Measurements from ENCODE around the gene BPI. TPM values are rescaled to one million over a fixed set of nuclear protein-coding genes. Genes with fewer than 3 reads are reported as not detected.
"Not testable (repeated sequence)": the region's sequence is repeated elsewhere in the genome, so short reads cannot be mapped to it uniquely, and the experiment has no call there.

Gene BPI
- total and polyA plus RNA-seq, 4 donors = 0.31 to 5.6 (median 1.1) TPM

DNA sequence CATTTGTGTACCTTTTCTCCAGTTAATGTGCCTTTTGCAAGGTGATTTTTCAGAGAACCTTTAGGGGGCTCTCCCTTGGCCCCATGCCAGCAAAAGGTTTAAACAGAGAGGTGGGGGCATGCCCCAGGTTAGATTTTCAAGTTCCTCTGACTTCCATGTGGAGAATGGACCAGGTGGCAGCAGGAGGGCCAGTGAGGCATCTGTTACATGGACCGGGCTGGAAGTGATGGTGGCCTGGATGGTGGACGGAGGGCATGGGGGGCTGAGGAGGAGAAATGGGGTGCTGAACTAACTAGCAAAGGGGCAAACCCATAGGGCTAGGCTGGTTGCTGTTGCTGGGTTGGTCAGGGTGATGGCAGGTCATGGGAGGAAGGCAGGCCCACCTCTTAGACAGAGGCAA lies 20.7 kb upstream of the BPI start:
- ATAC-seq (ENCODE audit: insufficient read depth, low FRiP score) = no peak
- H3K9me3 ChIP-seq (ENCODE audit: control insufficient read depth in 4 of 4, insufficient read depth in 3 of 4, low read length in 3 of 4) = peaks cover 0 to 4% (median 2%) of the 10 kb centered on the region in 4 donors
- H3K27ac ChIP-seq (ENCODE audit: low read depth in 1 of 2, low read length in 1 of 2) = no peak overlapping the region
- no peaks in the 10 kb centered on the region for H3K27me3 ChIP-seq (ENCODE audit: control insufficient read depth in 3 of 3, insufficient read depth in 3 of 3, low read length in 2 of 3)
- no peak overlapping the region for H3K9ac ChIP-seq (ENCODE audit: insufficient read depth in 1 of 2, low read length in 2 of 2)
- no peak overlapping the region for H3K4me3 ChIP-seq
- WGBS, 2 donors = 94 to 100% methylated on average over 2 of the region's 2 CpGs
- H3K4me1 ChIP-seq (ENCODE audit: control insufficient read depth in 5 of 5, insufficient read depth in 5 of 5, low read length in 5 of 5) = peaks cover 0 to 18% (median 0%) of the 10 kb centered on the region in 5 donors
- H3K36me3 ChIP-seq (ENCODE audit: control insufficient read depth in 4 of 4, insufficient read depth in 4 of 4, low read length in 4 of 4) = no peaks in the 10 kb centered on the region
- DNase-seq = no peak
- no peak for TF ChIP-seq CTCF (IDR thresholded peaks at IDR 0.05; ENCODE audit: control extremely low read depth, extremely low read depth)

DNA sequence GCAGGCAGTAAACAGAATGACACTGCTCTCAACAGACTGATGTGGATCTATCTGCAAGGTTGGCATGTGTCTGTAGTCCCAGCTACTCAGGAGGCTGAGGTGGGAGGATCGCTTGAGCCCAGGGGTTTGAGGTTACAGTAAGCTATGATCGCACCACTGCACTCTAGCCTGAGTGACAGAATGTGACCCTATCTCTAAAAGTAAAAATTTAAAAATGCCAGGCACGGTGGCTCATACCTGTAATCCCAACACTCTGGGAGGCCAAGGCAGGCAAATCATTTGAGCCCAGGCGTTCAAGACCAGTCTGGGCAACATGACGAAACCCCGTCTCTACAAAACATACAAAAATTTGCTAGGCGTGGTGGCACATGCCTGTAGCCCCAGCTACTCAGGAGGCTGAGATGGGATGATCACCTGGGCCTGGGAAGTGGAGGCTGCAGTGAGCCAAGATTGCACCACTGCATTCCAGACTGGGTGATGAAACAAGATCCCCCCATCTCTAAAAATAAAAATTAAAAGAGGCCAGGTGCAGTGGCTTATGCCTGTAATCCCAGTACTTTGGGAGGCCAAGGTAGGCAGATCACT lies 19.8 kb upstream of the BPI start:
- 92 to 94% methylated on average over 7 of the region's 7 CpGs for WGBS, 2 donors
- H3K4me1 ChIP-seq (ENCODE audit: control insufficient read depth in 5 of 5, insufficient read depth in 5 of 5, low read length in 5 of 5) = peaks cover 0 to 16% (median 0%) of the 10 kb centered on the region in 5 donors
- not testable (repeated sequence) for ATAC-seq (ENCODE audit: insufficient read depth, low FRiP score); H3K27ac ChIP-seq (ENCODE audit: low read depth in 1 of 2, low read length in 1 of 2); H3K36me3 ChIP-seq (ENCODE audit: control insufficient read depth in 4 of 4, insufficient read depth in 4 of 4, low read length in 4 of 4); H3K4me3 ChIP-seq; H3K9ac ChIP-seq (ENCODE audit: insufficient read depth in 1 of 2, low read length in 2 of 2); H3K27me3 ChIP-seq (ENCODE audit: control insufficient read depth in 3 of 3, insufficient read depth in 3 of 3, low read length in 2 of 3); DNase-seq; H3K9me3 ChIP-seq (ENCODE audit: control insufficient read depth in 4 of 4, insufficient read depth in 3 of 4, low read length in 3 of 4)

DNA sequence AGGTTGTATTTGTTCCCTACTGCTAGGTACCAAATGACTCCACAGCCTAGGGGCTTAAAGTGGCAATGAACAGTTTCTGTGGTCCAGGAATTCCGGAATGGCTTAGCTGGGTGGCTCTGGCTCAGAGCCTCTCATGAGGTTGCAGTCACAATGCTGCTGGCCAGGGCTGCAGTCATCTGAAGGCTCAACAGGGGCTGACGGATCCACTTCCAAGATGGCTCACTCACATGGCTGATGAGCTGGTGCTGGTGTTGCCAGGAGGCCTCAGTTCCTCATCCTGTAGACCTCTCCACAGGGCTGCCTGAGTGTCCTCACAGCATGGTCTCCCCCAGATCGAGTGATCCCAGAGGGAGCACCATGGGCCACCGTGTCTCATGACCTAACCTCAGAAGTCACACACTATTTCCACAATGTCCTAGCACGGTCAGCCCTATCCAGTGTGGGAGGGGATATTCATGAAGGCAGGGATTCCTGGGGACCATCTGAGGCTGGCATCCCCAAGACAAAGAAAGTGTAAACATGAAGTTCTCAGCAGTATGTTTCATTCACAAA lies 19.0 kb upstream of the BPI start:
- DNase-seq = no peak
- H3K9me3 ChIP-seq (ENCODE audit: control insufficient read depth in 4 of 4, insufficient read depth in 3 of 4, low read length in 3 of 4) = peaks cover 0 to 4% (median 2%) of the 10 kb centered on the region in 4 donors
- H3K4me1 ChIP-seq (ENCODE audit: control insufficient read depth in 5 of 5, insufficient read depth in 5 of 5, low read length in 5 of 5) = peaks cover 0 to 16% (median 0%) of the 10 kb centered on the region in 5 donors
- TF ChIP-seq CTCF (IDR thresholded peaks at IDR 0.05; ENCODE audit: control extremely low read depth, extremely low read depth) = no peak
- no peaks in the 10 kb centered on the region for H3K27me3 ChIP-seq (ENCODE audit: control insufficient read depth in 3 of 3, insufficient read depth in 3 of 3, low read length in 2 of 3)
- H3K4me3 ChIP-seq = no peak overlapping the region
- H3K9ac ChIP-seq (ENCODE audit: insufficient read depth in 1 of 2, low read length in 2 of 2) = no peak overlapping the region
- ATAC-seq (ENCODE audit: insufficient read depth, low FRiP score) = no peak
- no peaks in the 10 kb centered on the region for H3K36me3 ChIP-seq (ENCODE audit: control insufficient read depth in 4 of 4, insufficient read depth in 4 of 4, low read length in 4 of 4)
- no peak overlapping the region for H3K27ac ChIP-seq (ENCODE audit: low read depth in 1 of 2, low read length in 1 of 2)
- 91 to 96% methylated on average over 5 of the region's 5 CpGs for WGBS, 2 donors

DNA sequence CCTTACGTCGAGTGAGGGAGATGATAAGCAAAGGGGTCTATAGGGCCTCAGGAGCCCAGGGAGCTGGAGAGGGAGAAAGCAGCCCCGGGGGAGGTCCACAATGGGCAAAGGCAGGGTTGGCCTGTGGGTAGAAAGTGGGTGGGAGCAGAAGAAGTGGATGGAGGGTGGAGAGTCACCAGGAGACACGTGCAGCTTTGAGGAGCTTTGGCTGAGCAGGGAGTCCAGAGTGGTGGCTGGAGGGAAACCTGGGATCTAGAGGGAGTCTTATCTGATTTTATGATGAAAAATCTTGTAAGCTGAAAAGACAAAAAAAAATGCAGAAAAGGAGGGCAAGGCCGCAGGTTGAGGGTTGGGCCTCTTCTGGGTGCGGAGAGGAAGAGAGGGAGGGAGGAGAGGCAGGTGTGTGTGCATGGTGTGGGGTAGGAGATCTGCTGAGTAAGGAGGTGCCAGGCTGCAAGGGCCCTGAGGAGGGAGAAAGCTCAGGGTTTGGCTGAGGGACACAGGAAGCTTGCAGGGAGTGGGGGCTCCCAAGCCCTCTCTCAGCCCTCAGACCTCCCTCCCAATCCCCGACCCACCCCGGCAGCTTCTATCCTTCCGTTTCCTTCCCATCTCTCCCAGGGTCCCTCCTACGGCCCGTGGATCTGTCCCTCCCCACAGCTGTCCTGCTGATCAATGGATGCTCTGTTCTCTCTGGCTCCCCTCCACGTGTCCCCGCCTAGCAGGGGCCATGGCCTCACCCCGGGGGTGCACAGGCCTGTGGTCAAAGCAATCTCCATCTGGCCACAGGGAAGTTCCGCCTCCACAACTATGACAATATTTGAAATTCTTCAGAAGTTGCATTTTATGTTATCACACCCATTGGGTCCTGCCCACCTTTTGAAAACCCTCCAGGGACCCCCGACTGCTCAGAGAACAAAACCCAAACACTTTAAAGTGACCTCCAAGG lies 17.1 kb upstream of the BPI start:
- Histone ChIP-seq H3K9me3 (ENCODE audit: control insufficient read depth in 4 of 4, insufficient read depth in 3 of 4, low read length in 3 of 4) (peaks cover 0 to 4% (median 2%) of the 10 kb centered on the region in 4 donors), H3K27ac (ENCODE audit: low read depth in 1 of 2, low read length in 1 of 2) (no peak overlapping the region), H3K36me3 (ENCODE audit: control insufficient read depth in 4 of 4, insufficient read depth in 4 of 4, low read length in 4 of 4) (no peaks in the 10 kb centered on the region), H3K4me1 (ENCODE audit: control insufficient read depth in 5 of 5, insufficient read depth in 5 of 5, low read length in 5 of 5) (peaks cover 0 to 23% (median 0%) of the 10 kb centered on the region in 5 donors), H3K9ac (ENCODE audit: insufficient read depth in 1 of 2, low read length in 2 of 2) (no peak overlapping the region), H3K27me3 (ENCODE audit: control insufficient read depth in 3 of 3, insufficient read depth in 3 of 3, low read length in 2 of 3) (no peaks in the 10 kb centered on the region), H3K4me3 (no peak overlapping the region)
- no peak for TF ChIP-seq CTCF (IDR thresholded peaks at IDR 0.05; ENCODE audit: control extremely low read depth, extremely low read depth)
- 43 to 45% methylated on average over 14 to 16 of the region's 16 CpGs for WGBS, 2 donors
- DNase-seq (peak in 2 of 3 donors; percentile 16 to 46), ATAC-seq (ENCODE audit: insufficient read depth, low FRiP score) (no peak)

Data from lung (tissue), 12 donors.